GM19372 (cell line): ENCODE data around the gene PRR4.

ENCODE experiments used
- ATAC-seq: cut with Tn5 transposase; IDR thresholded peaks from one replicate; pipeline ENCODE4 v1.9.1; 2021; ENCODE audit warnings: mild to moderate bottlenecking, low read depth, moderate library complexity; ENCODE audit not compliant: unreplicated experiment

Gene PRR4

DNA sequence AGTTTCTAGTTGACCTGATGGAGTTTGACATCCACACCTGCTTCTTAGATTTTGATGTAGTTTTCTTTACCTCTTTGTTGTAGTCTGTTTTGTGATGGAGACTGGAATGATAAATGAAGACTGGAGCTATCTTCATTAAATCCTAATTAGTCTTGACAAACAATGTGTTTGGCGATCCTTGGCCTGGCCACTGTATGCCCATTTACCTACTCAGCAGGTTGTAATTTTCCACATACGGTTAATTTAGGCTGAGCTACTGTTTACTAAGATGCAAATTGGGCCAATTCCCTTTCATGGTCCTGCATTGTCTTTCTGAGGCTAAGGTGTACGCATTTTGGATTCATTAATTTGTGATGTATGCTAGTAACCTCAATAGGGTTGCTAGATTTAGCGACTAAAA, 46.7 kb downstream of the PRR4 start, which contains the start of gene TAS2R7:
Gene TAS2R7, minus strand, starts transcription at position 41 of the 400 bp plus-strand sequence. CDS start 57 bp downstream, outside the sequence.
- ATAC-seq, result no peak

DNA sequence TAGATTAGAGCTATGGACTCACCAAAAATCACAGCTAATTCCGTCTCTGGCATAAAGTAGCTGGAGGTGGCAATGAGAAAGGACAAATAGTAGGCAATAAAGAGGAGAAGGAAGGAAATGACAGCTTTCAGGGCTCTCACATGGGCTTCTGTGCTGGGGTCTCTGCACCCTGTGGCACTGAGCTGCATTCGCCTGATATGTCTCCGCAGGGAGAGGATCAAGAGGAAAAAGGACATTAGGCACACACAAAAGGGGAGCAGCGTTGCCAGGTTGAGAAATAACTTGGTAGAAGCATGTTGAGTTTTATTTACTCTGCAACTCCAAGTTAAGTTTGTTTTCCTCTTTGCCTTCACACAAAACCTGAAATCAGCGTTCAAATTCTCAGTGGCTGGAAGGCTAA, 47.5 kb downstream of the PRR4 start:
- no peak for ATAC-seq
